ENCODE data around the gene LDLRAD4.
"Not testable (repeated sequence)": the region's sequence is repeated elsewhere in the genome, so short reads cannot be mapped to it uniquely, and the experiment has no call there.

- TF ChIP-seq, protein P1, sequence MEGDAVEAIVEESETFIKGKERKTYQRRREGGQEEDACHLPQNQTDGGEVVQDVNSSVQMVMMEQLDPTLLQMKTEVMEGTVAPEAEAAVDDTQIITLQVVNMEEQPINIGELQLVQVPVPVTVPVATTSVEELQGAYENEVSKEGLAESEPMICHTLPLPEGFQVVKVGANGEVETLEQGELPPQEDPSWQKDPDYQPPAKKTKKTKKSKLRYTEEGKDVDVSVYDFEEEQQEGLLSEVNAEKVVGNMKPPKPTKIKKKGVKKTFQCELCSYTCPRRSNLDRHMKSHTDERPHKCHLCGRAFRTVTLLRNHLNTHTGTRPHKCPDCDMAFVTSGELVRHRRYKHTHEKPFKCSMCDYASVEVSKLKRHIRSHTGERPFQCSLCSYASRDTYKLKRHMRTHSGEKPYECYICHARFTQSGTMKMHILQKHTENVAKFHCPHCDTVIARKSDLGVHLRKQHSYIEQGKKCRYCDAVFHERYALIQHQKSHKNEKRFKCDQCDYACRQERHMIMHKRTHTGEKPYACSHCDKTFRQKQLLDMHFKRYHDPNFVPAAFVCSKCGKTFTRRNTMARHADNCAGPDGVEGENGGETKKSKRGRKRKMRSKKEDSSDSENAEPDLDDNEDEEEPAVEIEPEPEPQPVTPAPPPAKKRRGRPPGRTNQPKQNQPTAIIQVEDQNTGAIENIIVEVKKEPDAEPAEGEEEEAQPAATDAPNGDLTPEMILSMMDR (IDR thresholded peaks at IDR 0.05), result not testable (repeated sequence)
- TF ChIP-seq EZH2 (IDR thresholded peaks at IDR 0.05; ENCODE audit: borderline replicate concordance, insufficient read depth, low read depth, low read length, poor library complexity, severe bottlenecking), result not testable (repeated sequence)
These were observed 43.8 kb downstream of the LDLRAD4 start for GRCh38 chr18:13262358-13262680.
